ENCODE results near the gene FOXP1. TPM values are rescaled to one million over a fixed set of nuclear protein-coding genes. Genes with fewer than 3 reads are reported as not detected.

The FOXP1 gene
- 10 to 100 TPM; 66.3 to 68.8 TPM for total RNA-seq

DNA sequence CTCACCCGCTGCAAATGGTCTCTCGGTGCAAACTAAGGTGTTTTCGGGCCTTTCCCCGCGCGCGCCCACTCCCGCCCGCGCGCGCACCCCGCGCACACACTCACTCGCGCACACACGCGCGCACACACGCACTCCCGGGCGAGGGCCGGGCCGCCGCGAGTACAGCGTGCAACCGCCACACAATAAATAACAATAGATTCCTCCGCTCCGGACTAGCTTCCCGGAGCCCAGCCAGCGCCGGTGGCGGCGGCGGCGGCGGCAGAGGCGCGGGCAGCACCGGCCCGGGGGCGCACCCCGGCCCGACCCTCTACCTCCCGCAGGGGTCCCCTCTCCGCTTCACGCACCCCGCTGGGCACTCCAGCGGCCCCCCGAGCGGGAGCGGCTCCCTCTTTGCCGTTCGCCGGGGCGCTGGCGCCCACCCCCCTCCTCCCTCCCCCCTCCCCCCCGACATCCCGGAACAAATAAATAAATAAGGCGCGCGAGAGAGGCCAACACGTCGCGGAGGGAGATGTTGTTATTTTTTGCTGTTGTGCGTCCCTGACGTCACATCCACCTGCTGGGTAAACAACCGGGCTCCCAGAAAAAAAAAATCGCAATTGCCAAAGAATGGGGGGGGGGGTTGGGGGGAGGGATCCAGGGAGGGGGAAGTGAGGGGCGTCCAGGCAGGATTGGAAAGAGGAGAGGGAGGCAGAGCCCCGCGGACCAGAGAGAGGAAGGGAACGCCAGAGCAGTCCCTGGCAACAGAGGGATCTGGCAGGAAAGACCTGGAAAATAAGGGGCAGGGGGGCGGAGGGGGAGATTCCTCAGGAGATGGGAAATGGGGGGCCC lies at the start of gene FOXP1:
Gene FOXP1 (minus strand): TSS at position 163 of the 828 bp plus-strand sequence. CDS start 385,347 bp downstream, outside the sequence.
- CTCF ChIA-PET, result interaction anchor here (0.9 to 2.5 kb wide), 5 partner anchors 16 to 1033 kb away, joined by 3 to 6 read pairs (median 4); no protein-coding TSS in a partner anchor
- Mint-ChIP-seq H3K4me1 (peaks cover 25% of the 10 kb centered on the region), H3K4me3 (peak within 1 kb of the TSS; percentile 84), H3K27ac (peak within 1 kb of the TSS; percentile 77), H3K36me3 (no peaks in the 10 kb centered on the region), H3K9me3 (ENCODE audit: low read depth) (no peaks in the 10 kb centered on the region), H3K27me3 (peaks cover 23% of the 10 kb centered on the region)
- DNase-seq (peak; percentile 74), ATAC-seq (peak; percentile 65)

DNA sequence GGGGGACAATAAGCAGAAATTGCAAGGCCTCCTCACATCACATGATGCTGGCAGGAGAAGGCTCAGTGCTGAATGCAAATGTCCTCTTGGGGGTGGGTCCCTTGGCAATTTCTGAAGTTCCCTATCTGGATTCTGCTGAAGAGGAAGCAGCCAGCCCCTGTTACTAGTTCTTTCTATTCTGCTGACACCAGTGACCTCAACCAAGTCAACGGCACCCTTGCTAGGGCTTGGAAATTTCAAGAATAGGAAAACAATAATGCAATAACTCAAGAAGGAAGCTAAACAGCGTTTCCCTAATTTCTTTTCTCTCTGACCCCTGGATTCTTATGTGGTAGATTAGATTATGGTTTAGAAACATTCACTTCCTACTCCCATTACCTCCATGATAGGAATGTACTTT lies 46.2 kb upstream of the FOXP1 start:
- CTCF ChIA-PET, result no interaction called here
- Mint-ChIP-seq H3K27ac (no peak overlapping the region), H3K4me1 (no peaks in the 10 kb centered on the region)

DNA sequence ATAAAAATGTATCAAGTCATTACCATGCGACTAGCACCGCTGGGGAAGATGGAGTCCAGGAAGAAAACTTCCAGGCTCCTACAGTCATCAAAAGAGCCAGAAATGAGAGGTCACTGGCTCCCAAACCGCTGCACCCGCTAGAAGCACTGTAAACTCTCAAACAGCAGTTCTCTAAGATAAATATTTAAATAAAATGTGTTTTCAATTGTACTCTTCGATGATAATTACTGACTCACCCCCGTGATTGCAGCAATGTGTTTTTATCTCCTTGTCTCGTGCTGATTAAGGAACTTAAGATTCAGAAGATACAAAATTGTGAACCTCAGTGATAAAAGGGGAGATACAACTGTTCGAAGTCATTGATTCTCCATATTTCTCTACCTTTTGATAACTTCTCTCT lies 45.8 kb upstream of the FOXP1 start:
- H3K9me3 Mint-ChIP-seq (ENCODE audit: low read depth), result no peaks in the 10 kb centered on the region
- H3K27me3 Mint-ChIP-seq, result no peaks in the 10 kb centered on the region
- H3K4me1 Mint-ChIP-seq, result no peaks in the 10 kb centered on the region
- CTCF ChIA-PET, result no interaction called here
- no peak overlapping the region for H3K4me3 Mint-ChIP-seq
- H3K27ac Mint-ChIP-seq, result no peak overlapping the region
- ATAC-seq (no peak), DNase-seq (no peak)
- peaks cover 5% of the 10 kb centered on the region for H3K36me3 Mint-ChIP-seq

More for the DNA sequence above, 46.2 kb upstream of the FOXP1 start:
- Mint-ChIP-seq H3K9me3 (ENCODE audit: low read depth) (no peaks in the 10 kb centered on the region), H3K27me3 (no peaks in the 10 kb centered on the region), H3K36me3 (peaks cover 5% of the 10 kb centered on the region), H3K4me3 (no peak overlapping the region)
- ATAC-seq, result no peak
- DNase-seq, result no peak

DNA sequence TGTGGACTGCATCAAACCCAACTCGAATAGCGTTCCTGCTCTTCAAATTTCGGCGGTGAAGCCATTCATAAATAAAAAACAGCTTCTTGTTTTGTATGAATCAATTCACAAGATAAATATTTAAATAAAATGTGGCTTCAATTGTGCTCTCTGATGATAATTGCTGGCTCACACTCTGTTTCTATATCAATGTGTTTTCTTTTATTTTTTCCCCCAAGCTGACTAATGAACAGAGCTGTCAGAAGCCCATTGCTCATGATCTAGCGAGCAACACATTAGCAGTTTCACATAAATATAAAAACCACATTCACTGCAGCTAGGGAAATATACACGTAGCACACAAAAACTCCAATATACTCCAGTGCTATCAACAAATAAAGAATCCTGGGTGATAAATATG lies 45.0 kb upstream of the FOXP1 start:
- peaks cover 5% of the 10 kb centered on the region for H3K36me3 Mint-ChIP-seq
- no peaks in the 10 kb centered on the region for H3K27me3 Mint-ChIP-seq
- CTCF ChIA-PET, result no interaction called here
- DNase-seq, result no peak
- no peak overlapping the region for H3K27ac Mint-ChIP-seq
- ATAC-seq, result no peak
- H3K4me3 Mint-ChIP-seq, result no peak overlapping the region
- no peaks in the 10 kb centered on the region for H3K9me3 Mint-ChIP-seq (ENCODE audit: low read depth)
- H3K4me1 Mint-ChIP-seq, result no peaks in the 10 kb centered on the region

DNA sequence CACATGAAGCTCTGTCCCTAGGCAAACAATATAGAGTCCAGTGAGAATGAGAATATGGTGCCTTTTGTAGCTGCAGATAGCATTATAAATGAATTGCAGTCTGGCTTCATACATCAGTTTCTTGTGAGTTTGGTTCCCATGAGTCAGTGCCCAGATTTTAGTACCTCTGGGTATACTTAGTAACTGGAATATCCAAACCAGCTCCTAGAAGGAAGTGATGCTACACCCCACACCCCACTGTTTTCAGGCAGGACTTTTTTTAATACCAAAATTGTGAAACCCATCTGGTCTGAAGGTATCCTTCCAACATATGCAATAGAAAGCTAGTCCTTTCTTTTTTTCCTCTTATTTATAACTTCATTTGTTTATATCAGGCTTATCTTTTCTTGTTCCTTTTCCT lies 42.1 kb upstream of the FOXP1 start:
- peaks cover 3% of the 10 kb centered on the region for H3K36me3 Mint-ChIP-seq
- ATAC-seq (no peak), DNase-seq (no peak)
- no peaks in the 10 kb centered on the region for H3K27me3 Mint-ChIP-seq
- no peaks in the 10 kb centered on the region for H3K9me3 Mint-ChIP-seq (ENCODE audit: low read depth)
- no peak overlapping the region for H3K4me3 Mint-ChIP-seq
- H3K4me1 Mint-ChIP-seq, result no peaks in the 10 kb centered on the region
- CTCF ChIA-PET, result no interaction called here
- H3K27ac Mint-ChIP-seq, result no peak overlapping the region

DNA sequence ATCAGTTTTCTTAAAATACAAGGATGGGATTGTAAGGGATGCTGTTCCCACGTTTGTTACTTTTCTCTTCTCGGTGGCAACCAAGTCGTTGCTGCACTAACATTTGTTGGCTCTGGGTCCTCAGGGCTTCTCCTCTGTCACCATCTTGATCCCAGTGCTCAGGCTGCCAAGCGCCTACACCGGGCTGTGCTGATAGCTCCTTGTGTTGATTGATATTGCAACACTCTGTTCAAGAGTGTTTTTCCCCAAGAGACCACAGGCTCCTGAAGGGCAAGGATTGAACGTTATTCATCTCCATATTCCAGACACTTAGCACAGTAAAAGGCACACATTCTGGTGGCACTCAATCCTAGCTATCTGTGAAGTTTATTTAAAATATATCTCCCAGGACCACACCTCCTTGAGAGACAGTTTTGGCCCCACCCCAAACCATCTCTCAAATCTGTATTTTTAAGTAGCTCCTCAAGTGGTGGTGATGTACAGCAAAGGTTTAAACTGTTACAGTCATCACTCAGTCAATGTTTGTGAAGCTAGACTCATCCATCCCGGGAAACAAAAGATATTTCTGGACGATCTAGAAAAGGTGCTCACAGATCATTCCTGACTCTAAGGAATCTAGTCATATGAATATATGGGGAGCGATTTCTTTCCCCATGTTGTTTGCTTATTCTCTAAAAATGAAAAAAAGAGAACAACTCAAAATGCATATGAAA lies 38.5 kb upstream of the FOXP1 start:
- H3K4me3 Mint-ChIP-seq, result no peak overlapping the region
- ATAC-seq, result no peak
- H3K9me3 Mint-ChIP-seq (ENCODE audit: low read depth), result no peaks in the 10 kb centered on the region
- no peaks in the 10 kb centered on the region for H3K27me3 Mint-ChIP-seq
- H3K4me1 Mint-ChIP-seq, result no peaks in the 10 kb centered on the region
- CTCF ChIA-PET, result no interaction called here
- H3K36me3 Mint-ChIP-seq, result peaks cover 3% of the 10 kb centered on the region
- DNase-seq, result no peak
- no peak overlapping the region for H3K27ac Mint-ChIP-seq

DNA sequence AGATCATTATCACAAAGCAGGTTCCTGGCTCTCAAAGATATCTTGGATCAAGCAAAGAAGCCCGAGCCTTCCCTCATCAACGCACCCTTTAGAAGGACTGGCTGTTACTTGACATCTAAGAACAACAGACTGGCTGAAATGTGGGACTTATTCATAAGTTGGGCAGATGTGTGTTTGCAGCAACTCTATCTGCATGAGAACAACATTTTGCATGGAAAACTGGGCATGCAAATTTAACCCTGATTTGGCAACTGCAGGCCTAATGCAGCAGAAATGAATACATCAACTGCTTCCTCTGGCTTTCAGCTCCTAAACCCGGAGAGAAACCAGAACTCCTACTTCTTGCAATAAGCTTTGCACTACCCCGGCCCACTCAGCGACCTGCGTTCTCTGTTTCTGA lies 35.0 kb upstream of the FOXP1 start:
- Mint-ChIP-seq H3K4me3 (no peak overlapping the region), H3K9me3 (ENCODE audit: low read depth) (no peaks in the 10 kb centered on the region), H3K27ac (no peak overlapping the region), H3K4me1 (no peaks in the 10 kb centered on the region), H3K27me3 (no peaks in the 10 kb centered on the region), H3K36me3 (no peaks in the 10 kb centered on the region)
- DNase-seq, result no peak
- no peak for ATAC-seq
- CTCF ChIA-PET, result no interaction called here

DNA sequence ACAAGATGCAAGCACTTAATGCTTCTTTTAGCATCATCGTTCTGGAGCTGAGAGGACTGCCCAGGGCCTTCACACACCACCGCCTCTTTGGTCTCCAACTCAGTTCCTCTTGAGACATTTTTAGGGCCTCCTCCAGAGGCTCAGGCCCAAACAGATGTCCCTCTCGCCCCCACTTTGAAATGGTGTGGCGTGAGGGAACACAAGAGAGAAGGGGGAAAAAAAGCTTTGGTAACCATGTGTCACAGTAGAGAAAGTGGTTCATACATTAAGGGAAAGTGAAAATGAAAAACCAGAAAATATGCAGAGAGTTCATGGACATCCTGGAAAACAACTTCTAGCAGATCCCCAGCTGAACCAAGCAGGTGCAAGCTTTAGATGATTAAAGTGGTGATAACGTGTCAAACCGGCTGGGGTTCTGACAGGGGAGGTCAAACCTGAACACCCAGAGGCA lies 33.1 kb upstream of the FOXP1 start:
- no peaks in the 10 kb centered on the region for H3K36me3 Mint-ChIP-seq
- H3K27ac Mint-ChIP-seq, result no peak overlapping the region
- CTCF ChIA-PET, result no interaction called here
- ATAC-seq (no peak), DNase-seq (no peak)
- no peak overlapping the region for H3K4me3 Mint-ChIP-seq
- no peaks in the 10 kb centered on the region for H3K9me3 Mint-ChIP-seq (ENCODE audit: low read depth)
- H3K4me1 Mint-ChIP-seq, result no peaks in the 10 kb centered on the region
- no peaks in the 10 kb centered on the region for H3K27me3 Mint-ChIP-seq

DNA sequence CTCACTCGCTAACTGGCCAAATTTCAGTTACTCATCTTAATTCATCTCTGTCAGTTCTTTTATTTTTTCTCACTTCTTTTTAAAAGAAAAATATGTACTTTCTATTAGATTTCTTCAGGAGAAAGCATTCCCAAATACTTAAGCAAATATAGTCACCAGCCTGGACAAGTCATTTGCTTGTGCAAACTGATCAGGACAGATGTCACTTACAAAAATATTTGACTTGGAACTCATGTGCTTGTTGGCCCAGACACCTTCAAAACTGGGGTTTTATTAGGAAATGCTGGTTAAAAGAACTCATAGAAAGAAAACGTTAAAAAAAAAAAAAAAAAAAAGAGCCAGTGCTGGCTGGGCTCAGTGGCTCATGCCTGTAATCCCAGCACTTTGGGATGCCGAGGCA lies 31.3 kb upstream of the FOXP1 start:
- ATAC-seq, result no peak
- no peaks in the 10 kb centered on the region for H3K9me3 Mint-ChIP-seq (ENCODE audit: low read depth)
- peaks cover 4% of the 10 kb centered on the region for H3K36me3 Mint-ChIP-seq
- CTCF ChIA-PET, result no interaction called here
- H3K27me3 Mint-ChIP-seq, result no peaks in the 10 kb centered on the region
- no peak overlapping the region for H3K4me3 Mint-ChIP-seq
- no peak overlapping the region for H3K27ac Mint-ChIP-seq
- no peak for DNase-seq
- H3K4me1 Mint-ChIP-seq, result no peaks in the 10 kb centered on the region

DNA sequence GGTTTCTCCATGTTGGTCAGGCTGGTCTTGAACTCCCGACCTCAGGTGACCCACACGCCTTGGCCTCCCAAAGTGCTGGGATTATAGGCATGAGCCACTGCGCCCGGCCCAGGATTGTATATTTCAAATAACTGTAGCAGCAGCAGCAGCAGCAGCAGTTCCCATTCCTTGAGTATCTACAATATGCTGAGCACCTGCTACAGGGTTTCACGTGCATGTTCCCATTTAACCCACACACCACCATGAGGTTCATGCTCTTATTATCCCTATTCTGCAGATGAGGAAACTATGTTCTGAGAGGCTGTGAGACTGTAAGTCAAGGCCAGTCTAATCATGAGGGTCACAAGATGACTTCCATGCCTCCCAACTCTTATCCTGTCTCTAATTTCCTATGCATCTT lies 30.9 kb upstream of the FOXP1 start:
- Mint-ChIP-seq H3K9me3 (ENCODE audit: low read depth) (no peaks in the 10 kb centered on the region), H3K27me3 (no peaks in the 10 kb centered on the region), H3K36me3 (peaks cover 4% of the 10 kb centered on the region), H3K4me1 (no peaks in the 10 kb centered on the region), H3K4me3 (no peak overlapping the region), H3K27ac (no peak overlapping the region)
- ATAC-seq, result no peak
- CTCF ChIA-PET, result no interaction called here
- DNase-seq, result no peak

DNA sequence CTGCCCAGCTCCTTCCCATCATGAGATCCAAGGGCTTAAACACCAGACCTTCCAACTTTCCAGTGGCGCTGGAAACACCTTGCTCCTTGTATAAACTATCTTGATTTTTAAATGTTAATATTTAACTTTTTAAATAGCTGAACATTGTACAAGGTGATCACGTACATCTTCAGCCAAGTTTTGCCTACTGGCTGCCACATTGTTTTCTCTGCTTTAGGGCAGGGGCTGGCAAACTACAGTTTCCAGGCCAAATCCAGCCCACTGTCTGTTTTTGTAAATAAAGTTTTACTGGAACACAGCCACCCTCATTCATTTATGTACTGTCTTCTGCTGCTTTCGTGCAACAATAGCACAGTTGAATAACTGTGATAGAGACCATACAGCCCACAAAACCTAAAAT lies 27.6 kb upstream of the FOXP1 start:
- Mint-ChIP-seq H3K9me3 (ENCODE audit: low read depth) (peaks cover 2% of the 10 kb centered on the region), H3K27ac (no peak overlapping the region), H3K36me3 (peaks cover 6% of the 10 kb centered on the region), H3K4me3 (no peak overlapping the region), H3K27me3 (no peaks in the 10 kb centered on the region), H3K4me1 (no peaks in the 10 kb centered on the region)
- CTCF ChIA-PET, result no interaction called here
- no peak for DNase-seq
- ATAC-seq, result no peak

DNA sequence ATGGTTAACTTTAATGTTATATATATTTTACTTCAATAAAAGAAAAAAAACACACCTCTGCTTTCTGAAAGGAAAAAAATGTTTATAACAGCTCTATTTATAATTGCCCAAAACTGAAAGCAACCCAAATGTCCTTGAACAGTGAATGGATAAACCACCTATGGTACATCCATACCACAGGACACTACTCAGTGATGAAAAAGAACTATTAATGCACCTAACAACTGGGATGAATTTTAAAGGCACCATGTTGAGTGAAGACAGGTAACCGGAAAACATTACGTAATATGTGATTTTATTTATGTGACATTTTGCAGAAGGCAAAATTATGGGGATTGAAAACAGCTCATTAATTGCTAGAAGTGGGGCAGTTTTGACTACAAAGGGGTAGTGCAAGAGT lies 23.8 kb upstream of the FOXP1 start:
- no peak overlapping the region for H3K4me3 Mint-ChIP-seq
- ATAC-seq (no peak), DNase-seq (no peak)
- H3K27ac Mint-ChIP-seq, result no peak overlapping the region
- no peaks in the 10 kb centered on the region for H3K4me1 Mint-ChIP-seq
- H3K36me3 Mint-ChIP-seq, result peaks cover 8% of the 10 kb centered on the region
- H3K27me3 Mint-ChIP-seq, result no peaks in the 10 kb centered on the region
- H3K9me3 Mint-ChIP-seq (ENCODE audit: low read depth), result peaks cover 2% of the 10 kb centered on the region
- CTCF ChIA-PET, result no interaction called here

DNA sequence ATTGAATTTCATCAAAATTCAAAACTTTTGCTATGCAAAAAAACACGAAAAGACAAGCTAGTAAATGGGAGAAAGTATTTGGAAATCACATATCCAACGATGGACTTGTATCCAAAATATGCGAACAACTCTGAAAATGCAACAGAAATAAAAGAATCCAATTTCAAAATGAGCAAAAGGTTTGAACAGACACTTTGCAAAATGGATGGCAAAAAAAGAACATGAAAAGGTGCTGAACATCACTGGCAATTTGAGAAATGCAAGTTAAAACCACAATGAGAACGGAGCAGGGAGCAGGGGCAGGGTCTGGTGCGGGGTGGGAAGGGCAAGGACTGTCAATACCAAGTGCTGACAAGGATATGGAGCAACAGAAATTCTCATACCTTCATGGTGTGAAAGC lies 23.1 kb upstream of the FOXP1 start:
- H3K36me3 Mint-ChIP-seq, result peaks cover 8% of the 10 kb centered on the region
- H3K9me3 Mint-ChIP-seq (ENCODE audit: low read depth), result peaks cover 2% of the 10 kb centered on the region
- CTCF ChIA-PET, result no interaction called here
- ATAC-seq (no peak), DNase-seq (no peak)
- no peak overlapping the region for H3K4me3 Mint-ChIP-seq
- no peak overlapping the region for H3K27ac Mint-ChIP-seq
- H3K27me3 Mint-ChIP-seq, result no peaks in the 10 kb centered on the region
- H3K4me1 Mint-ChIP-seq, result peaks cover 2% of the 10 kb centered on the region

DNA sequence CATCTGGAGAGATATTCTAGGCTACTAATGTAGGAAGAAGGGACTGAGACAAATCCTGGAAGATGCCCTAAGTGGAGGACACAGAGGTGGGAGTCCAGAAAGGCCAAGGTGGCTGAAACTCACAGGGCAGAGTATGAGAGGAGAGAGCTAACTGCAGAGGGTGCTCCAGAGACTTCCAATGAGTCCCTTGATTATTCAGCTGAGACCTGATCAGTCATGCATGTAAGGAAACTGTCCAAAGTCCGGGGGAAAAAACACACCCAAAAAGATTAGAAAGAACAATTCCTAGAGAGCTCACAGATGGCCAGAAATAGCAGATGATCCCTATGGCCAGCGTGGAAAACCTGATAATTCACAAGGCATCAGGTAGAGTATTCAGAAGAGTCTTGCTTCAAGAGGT lies 18.7 kb upstream of the FOXP1 start:
- Mint-ChIP-seq H3K9me3 (ENCODE audit: low read depth) (peaks cover 2% of the 10 kb centered on the region), H3K36me3 (peaks cover 6% of the 10 kb centered on the region), H3K27me3 (no peaks in the 10 kb centered on the region), H3K27ac (no peak overlapping the region), H3K4me3 (no peak overlapping the region), H3K4me1 (peaks cover 2% of the 10 kb centered on the region)
- CTCF ChIA-PET, result interaction anchor here (0.9 kb wide), 1 partner anchor 15 kb away, joined by 3 read pairs; no protein-coding TSS in a partner anchor
- ATAC-seq (no peak), DNase-seq (no peak)
